GM06990 (cell line): ENCODE results near the gene VAV3.

Experiments
- DNase-seq: peaks from one replicate; pipeline ENCODE4 v3.0.0-alpha.2; 2011; ENCODE audit not compliant: insufficient read length; ENCODE audit errors: extremely low read depth
- H3K27me3 ChIP-seq: replicated peaks from 2 replicates; pipeline ENCODE4 v1.6.0; 2011; ENCODE audit warnings: low read length; ENCODE audit not compliant: control insufficient read depth, insufficient read depth
- H3K36me3 ChIP-seq: 2 replicates; pipeline ENCODE4 v1.5.1; 2011; ENCODE audit warnings: low read length; ENCODE audit not compliant: control insufficient read depth, insufficient read depth
- H3K4me3 ChIP-seq: replicated peaks from 2 replicates; pipeline ENCODE4 v1.5.1; 2011; ENCODE audit warnings: low read depth, mild to moderate bottlenecking, control low read depth, low read length
- CTCF ChIP-seq: IDR thresholded peaks from 2 replicates; pipeline ENCODE4 v1.5.1; 2011; ENCODE audit warnings: low read length, control low read depth, mild to moderate bottlenecking, inconsistent platforms; ENCODE audit not compliant: insufficient read depth, poor library complexity, severe bottlenecking

The VAV3 gene

DNA sequence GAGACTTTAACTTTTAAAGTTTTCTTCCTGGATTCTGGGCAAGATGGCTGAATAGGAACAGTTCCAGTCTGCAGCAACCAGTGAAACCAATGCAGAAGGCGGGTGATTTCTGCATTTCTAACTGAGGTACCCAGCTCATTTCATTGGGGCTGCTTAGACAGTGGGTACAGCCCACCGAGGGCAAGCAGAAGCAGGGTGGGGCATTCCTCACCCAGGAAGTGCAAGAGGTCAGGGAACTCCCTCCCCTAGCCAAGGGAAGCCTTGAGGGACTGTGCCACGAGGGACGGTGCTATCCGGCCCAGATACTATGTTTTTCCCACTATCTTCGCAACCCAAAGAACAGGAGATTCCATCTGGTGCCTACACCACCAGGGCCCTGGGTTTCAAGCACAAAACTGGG, 121.0 kb downstream of the VAV3 start:
- no peak for DNase-seq
- Histone ChIP-seq H3K36me3 (no peaks in the 10 kb centered on the region), H3K4me3 (no peak overlapping the region), H3K27me3 (no peaks in the 10 kb centered on the region)
- no peak for TF ChIP-seq CTCF

- Histone ChIP-seq H3K4me3 (no peak overlapping the region), H3K27me3 (no peaks in the 10 kb centered on the region), H3K36me3 (no peaks in the 10 kb centered on the region)
- no peak for TF ChIP-seq CTCF
- no peak for DNase-seq
These were observed 122.7 kb downstream of the VAV3 start for GRCh38 chr1:107842241-107842640.

DNA sequence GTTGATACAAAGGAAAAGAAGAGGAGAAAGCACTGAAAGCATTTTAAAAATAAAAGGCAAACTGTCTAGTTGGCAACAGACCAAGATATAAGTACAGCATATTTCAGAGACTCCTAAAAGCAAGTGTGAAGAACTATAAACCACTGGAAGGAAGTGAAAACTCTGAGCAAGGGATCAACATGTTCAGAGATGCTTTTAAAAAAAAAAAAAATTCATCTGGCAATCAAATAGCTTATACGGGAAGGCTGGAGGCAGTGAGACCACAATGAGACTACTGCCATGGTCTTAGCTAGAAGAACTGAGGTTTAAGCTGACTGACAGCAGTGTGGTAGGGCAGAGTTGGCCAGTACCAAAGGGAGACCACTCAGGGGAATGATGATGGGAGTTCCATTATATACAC, 124.3 kb downstream of the VAV3 start:
- Histone ChIP-seq H3K27me3 (no peaks in the 10 kb centered on the region), H3K4me3 (no peak overlapping the region), H3K36me3 (no peaks in the 10 kb centered on the region)
- DNase-seq, result no peak
- TF ChIP-seq CTCF, result no peak

GRCh38 chr1:107838056-107838455, 126.9 kb downstream of the VAV3 start:
- Histone ChIP-seq H3K36me3 (no peaks in the 10 kb centered on the region), H3K27me3 (no peaks in the 10 kb centered on the region), H3K4me3 (no peak overlapping the region)
- no peak for DNase-seq
- no peak for TF ChIP-seq CTCF

- Histone ChIP-seq H3K27me3 (no peaks in the 10 kb centered on the region), H3K36me3 (no peaks in the 10 kb centered on the region), H3K4me3 (no peak overlapping the region)
- TF ChIP-seq CTCF, result no peak
- DNase-seq, result no peak
These were observed 129.8 kb downstream of the VAV3 start for GRCh38 chr1:107835151-107835670.

DNA sequence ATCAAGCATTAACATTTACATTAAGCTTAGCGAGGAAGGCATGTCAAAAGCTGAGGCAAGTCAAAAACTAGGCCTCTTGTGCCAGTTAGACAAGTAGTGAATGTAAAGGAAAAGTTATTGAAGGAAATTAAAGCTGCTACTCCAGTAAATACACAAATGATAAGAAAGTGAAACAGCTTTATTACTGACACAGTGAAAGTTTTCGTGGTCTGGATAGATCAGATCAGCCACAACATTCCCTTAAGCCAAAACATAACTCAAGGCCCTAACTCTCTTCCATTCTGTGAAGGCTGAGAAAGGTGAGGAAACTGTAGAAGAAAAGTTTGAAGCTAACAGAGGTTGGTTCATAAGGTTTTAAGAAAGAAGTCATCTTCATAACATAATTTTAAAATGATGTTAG, 131.9 kb downstream of the VAV3 start:
- no peaks in the 10 kb centered on the region for H3K27me3 ChIP-seq
- no peaks in the 10 kb centered on the region for H3K36me3 ChIP-seq
- DNase-seq, result no peak
- no peak overlapping the region for H3K4me3 ChIP-seq
- no peak for TF ChIP-seq CTCF
